ENCODE measurements around the gene SLC12A7.

Gene SLC12A7

DNA sequence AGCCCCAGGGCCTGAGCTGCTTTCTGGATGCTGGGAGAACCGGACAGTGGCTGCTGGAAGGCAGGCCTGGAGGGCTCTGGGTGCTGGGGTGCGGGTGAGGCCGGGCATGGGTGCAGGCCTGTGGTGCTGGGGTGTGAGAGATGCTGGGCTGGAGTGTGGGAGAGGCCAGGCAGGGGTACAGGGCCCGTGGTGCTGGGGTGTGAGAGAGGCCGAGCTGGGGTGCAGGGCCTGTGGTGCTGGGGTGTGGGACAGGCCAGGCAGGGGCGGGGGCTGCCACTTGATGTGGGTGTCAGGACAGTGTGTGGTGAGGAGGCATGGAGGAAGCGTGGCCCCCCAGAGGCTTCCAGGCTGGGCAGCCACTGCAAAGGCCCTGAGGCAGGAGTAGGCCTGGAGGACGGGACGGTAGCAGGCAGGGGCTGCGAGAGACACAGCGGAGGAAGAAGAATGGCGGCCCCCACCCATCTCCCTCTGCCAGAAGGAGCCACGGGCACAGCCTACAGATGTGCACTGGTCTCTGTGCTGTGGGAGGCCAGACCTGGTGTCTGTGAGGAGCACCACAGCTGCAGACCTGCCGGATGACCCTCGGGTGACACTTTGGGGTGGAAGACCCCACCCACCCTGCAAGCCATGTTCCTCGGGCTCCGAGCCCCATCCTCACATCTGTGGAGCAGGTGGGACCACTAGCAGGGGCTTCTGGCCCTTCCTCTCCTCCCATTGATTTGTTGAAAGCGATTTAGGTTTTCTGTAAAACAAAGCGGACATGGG is 94.0 kb downstream of the SLC12A7 start:
- no peak overlapping the region for H2AFZ ChIP-seq (ENCODE audit: low read length)
- no peaks in the 10 kb centered on the region for H3K27me3 ChIP-seq (ENCODE audit: insufficient read depth, low read length, poor library complexity, severe bottlenecking)
- H3K79me2 ChIP-seq (ENCODE audit: insufficient read depth, low read length) = peaks cover 15% of the 10 kb centered on the region; the same call in 1 of the 2 replicates
- no peak overlapping the region for H3K4me2 ChIP-seq (ENCODE audit: low read depth, low read length, poor library complexity, severe bottlenecking)
- no peaks in the 10 kb centered on the region; the same call in 1 of the 2 replicates for H3K36me3 ChIP-seq (ENCODE audit: insufficient read depth, low read length)
- no peak for TF ChIP-seq CTCF (conservative IDR thresholded peaks at IDR 0.05; ENCODE audit: low read length)
- TF ChIP-seq EZH2phosphoT487 (IDR thresholded peaks at IDR 0.05; ENCODE audit: borderline replicate concordance) = no peak
- no peak overlapping the region for H3K9ac ChIP-seq (ENCODE audit: low read depth, low read length, poor library complexity, severe bottlenecking)
- H3K9me2 ChIP-seq (replicated peaks; ENCODE audit: low read depth, low read length) = no peaks in the 10 kb centered on the region
- no peaks in the 10 kb centered on the region for H3F3A ChIP-seq (ENCODE audit: low read depth)
- no peak overlapping the region for H3K4me3 ChIP-seq (ENCODE audit: low read length, poor library complexity, severe bottlenecking)
- no peaks in the 10 kb centered on the region for H3K4me1 ChIP-seq (ENCODE audit: insufficient read depth, low read length, poor library complexity, severe bottlenecking)
- peaks cover 12% of the 10 kb centered on the region for H4K20me1 ChIP-seq (ENCODE audit: insufficient read depth, low read length, poor library complexity, severe bottlenecking)
- no peaks in the 10 kb centered on the region for H3K9me3 ChIP-seq (ENCODE audit: insufficient read depth, low read depth, low read length)

DNA sequence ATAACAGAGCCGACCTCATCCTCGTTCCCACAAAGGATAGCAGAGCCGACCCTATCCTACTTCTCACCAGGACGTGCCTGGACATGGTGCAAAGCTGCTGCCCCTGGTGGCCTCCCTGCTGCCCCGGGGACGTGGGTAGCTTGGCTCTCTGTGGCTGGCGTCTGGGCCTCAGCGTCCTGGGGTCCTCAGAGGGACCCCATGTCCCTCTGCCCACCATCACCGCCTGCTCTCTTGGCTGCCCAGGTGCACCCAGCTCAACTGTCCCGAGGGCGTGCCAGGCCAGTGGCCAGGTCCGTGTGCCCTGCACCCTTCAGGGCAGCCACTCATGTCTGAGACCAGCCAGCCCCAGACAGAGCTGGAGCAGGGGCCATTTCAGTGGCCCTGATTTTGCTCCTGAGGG is 94.8 kb downstream of the SLC12A7 start:
- Histone ChIP-seq H3F3A (ENCODE audit: low read depth) (no peaks in the 10 kb centered on the region), H3K4me3 (ENCODE audit: low read length, poor library complexity, severe bottlenecking) (no peak overlapping the region), H3K9ac (ENCODE audit: low read depth, low read length, poor library complexity, severe bottlenecking) (no peak overlapping the region), H3K9me3 (ENCODE audit: insufficient read depth, low read depth, low read length) (no peaks in the 10 kb centered on the region), H3K27me3 (ENCODE audit: insufficient read depth, low read length, poor library complexity, severe bottlenecking) (no peaks in the 10 kb centered on the region), H3K4me1 (ENCODE audit: insufficient read depth, low read length, poor library complexity, severe bottlenecking) (no peaks in the 10 kb centered on the region), H2AFZ (ENCODE audit: low read length) (no peak overlapping the region), H4K20me1 (ENCODE audit: insufficient read depth, low read length, poor library complexity, severe bottlenecking) (peaks cover 12% of the 10 kb centered on the region), H3K79me2 (ENCODE audit: insufficient read depth, low read length) (peaks cover 23% of the 10 kb centered on the region; the same call in 1 of the 2 replicates), H3K4me2 (ENCODE audit: low read depth, low read length, poor library complexity, severe bottlenecking) (no peak overlapping the region), H3K36me3 (ENCODE audit: insufficient read depth, low read length) (no peaks in the 10 kb centered on the region; the same call in 1 of the 2 replicates), H3K9me2 (replicated peaks; ENCODE audit: low read depth, low read length) (no peaks in the 10 kb centered on the region)
- no peak for TF ChIP-seq EZH2phosphoT487 (IDR thresholded peaks at IDR 0.05; ENCODE audit: borderline replicate concordance)
- TF ChIP-seq CTCF (conservative IDR thresholded peaks at IDR 0.05; ENCODE audit: low read length) = no peak

GRCh38 chr5:1016476-1016875 is 95.4 kb downstream of the SLC12A7 start:
- Histone ChIP-seq H3K36me3 (ENCODE audit: insufficient read depth, low read length) (no peaks in the 10 kb centered on the region; the same call in 1 of the 2 replicates), H3K9me2 (replicated peaks; ENCODE audit: low read depth, low read length) (no peaks in the 10 kb centered on the region), H3K4me1 (ENCODE audit: insufficient read depth, low read length, poor library complexity, severe bottlenecking) (peaks cover under 1% of the 10 kb centered on the region), H3K4me2 (ENCODE audit: low read depth, low read length, poor library complexity, severe bottlenecking) (no peak overlapping the region), H3K4me3 (ENCODE audit: low read length, poor library complexity, severe bottlenecking) (no peak overlapping the region), H2AFZ (ENCODE audit: low read length) (no peak overlapping the region), H3K79me2 (ENCODE audit: insufficient read depth, low read length) (peaks cover 29% of the 10 kb centered on the region), H3K9ac (ENCODE audit: low read depth, low read length, poor library complexity, severe bottlenecking) (no peak overlapping the region), H3F3A (ENCODE audit: low read depth) (no peaks in the 10 kb centered on the region), H3K9me3 (ENCODE audit: insufficient read depth, low read depth, low read length) (no peaks in the 10 kb centered on the region), H3K27me3 (ENCODE audit: insufficient read depth, low read length, poor library complexity, severe bottlenecking) (no peaks in the 10 kb centered on the region), H4K20me1 (ENCODE audit: insufficient read depth, low read length, poor library complexity, severe bottlenecking) (peaks cover 18% of the 10 kb centered on the region)
- TF ChIP-seq EZH2phosphoT487 (IDR thresholded peaks at IDR 0.05; ENCODE audit: borderline replicate concordance) (no peak), CTCF (conservative IDR thresholded peaks at IDR 0.05; ENCODE audit: low read length) (no peak)

Measured in Loucy (cell line).